Omental fat pad (tissue), 4 donors: ENCODE measurements around the gene CARD11. TPM values are rescaled to one million over a fixed set of nuclear protein-coding genes. Genes with fewer than 3 reads are reported as not detected.
"Not testable (repeated sequence)": the region's sequence is repeated elsewhere in the genome, so short reads cannot be mapped to it uniquely, and the experiment has no call there.

ENCODE experiments used
- ATAC-seq: fragments of 150-250 bp; one replicate; pipeline ENCODE4 v1.9.1; 2016; ENCODE audit warnings: mild to moderate bottlenecking, moderate library complexity; ENCODE audit not compliant: low FRiP score
- DNase-seq: peaks from one replicate; pipeline ENCODE4 v3.0.0-alpha.2; 2019; ENCODE audit warnings: low spot score
- total RNA-seq, 4 donors: library from RNA; depleted of rRNA; stranded (reverse); fragments of >200 nt; gene quantifications; one replicate each; pipeline ENCODE4 v1.1.0, GENCODE V29; 2016
- TF ChIP-seq, protein P1 (sequence below), 3 donors: fragments of 450-650 bp; IDR thresholded peaks; one replicate each; pipeline ENCODE4 v1.5.1; 2016 to 2017; ENCODE audit warnings: antibody characterized with exemption in 3 of 3, mild to moderate bottlenecking in 3 of 3, moderate library complexity in 2 of 3

CARD11 gene
- total RNA-seq, 4 donors from 2014 or later: 0.75 to 1.4 (median 1.0) TPM

DNA sequence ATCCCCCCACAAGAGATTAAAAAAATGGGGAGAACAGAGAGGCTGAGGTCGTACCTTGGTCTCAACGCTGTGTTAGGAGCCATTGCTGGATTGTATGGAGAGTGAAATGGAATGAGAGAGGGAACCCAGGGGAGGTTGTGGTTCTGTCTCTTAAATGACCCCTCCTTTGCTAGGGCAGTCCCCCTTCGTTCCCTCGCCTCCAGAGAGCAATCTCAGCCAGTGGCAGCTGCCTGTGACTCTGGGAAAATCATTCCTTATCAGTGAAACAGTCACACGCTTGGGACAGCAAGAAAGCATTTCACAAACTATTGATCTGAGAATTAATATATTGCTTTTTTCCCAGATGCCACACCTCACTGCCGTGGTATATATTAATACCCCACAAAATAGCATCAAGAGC, 12.0 kb upstream of the CARD11 start:
- no peak for DNase-seq
- no peak for ATAC-seq
- TF ChIP-seq, protein P1, sequence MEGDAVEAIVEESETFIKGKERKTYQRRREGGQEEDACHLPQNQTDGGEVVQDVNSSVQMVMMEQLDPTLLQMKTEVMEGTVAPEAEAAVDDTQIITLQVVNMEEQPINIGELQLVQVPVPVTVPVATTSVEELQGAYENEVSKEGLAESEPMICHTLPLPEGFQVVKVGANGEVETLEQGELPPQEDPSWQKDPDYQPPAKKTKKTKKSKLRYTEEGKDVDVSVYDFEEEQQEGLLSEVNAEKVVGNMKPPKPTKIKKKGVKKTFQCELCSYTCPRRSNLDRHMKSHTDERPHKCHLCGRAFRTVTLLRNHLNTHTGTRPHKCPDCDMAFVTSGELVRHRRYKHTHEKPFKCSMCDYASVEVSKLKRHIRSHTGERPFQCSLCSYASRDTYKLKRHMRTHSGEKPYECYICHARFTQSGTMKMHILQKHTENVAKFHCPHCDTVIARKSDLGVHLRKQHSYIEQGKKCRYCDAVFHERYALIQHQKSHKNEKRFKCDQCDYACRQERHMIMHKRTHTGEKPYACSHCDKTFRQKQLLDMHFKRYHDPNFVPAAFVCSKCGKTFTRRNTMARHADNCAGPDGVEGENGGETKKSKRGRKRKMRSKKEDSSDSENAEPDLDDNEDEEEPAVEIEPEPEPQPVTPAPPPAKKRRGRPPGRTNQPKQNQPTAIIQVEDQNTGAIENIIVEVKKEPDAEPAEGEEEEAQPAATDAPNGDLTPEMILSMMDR (IDR thresholded peaks at IDR 0.05): no peak

DNA sequence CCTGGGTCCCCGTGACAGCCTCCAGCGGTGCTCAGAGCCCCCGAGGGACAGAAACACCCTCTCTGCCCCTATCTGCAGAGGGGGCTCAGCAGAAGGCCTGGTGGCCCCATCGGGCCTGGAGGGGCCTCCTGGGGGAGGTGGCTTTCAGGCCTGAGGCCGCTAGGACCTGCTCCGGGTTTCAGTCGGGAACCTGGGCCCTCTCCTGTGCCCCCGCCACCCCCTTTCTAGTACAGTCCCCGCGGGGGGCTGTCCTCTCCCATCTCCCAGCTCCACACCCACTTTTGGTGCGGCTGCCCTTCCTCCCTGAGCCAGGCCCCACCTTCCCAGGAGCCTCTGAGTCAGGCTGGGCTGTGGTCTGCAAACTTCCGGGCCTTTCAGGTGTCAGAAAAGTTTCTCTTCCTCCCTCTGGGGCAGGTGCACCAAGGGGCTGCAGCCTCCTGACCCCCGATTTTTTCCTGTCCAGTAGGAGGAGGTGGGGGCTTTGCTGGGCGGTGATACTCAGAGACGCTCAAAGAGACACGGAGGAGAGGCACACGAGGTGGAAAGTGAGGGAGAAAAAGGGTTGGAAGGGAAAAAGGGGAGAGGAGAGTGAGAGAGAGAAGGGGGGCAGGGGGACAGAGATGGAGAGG, 692 bp downstream of the CARD11 start:
- ATAC-seq (no peak), DNase-seq (no peak)
- TF ChIP-seq, protein P1 (IDR thresholded peaks at IDR 0.05): no peak

DNA sequence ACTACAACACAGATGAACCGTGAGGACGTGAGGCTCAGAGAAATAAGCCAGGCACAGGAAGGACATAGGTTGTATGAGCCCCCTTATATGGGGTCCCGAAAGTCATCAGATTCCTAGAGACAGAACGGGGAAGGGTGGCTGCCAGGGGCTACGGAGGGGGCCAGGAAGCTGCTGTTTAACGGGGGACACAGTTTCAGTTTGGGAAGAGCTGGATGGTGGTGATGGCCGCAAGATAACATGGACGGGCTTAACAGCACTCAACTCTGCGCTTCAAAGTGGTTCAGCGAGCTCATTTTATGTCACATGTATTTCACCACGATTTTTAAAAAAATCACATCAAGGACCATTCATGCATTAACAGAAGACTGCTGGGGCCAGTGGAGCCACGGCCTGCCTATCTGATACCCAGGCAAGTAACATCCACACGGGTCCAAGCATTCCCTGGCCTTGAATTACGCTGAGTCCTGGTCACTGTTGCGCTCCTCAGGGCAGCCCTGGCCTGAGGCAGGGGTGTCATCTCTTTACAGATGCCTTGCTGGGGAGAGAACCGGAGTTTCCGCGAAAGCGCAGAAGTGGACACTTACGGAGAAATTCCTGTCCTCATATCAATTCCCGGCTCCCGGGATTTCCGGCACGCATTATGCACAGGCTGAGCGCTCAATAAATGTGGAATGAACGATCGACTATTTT, 1.5 kb downstream of the CARD11 start:
- no peak for ATAC-seq

DNA sequence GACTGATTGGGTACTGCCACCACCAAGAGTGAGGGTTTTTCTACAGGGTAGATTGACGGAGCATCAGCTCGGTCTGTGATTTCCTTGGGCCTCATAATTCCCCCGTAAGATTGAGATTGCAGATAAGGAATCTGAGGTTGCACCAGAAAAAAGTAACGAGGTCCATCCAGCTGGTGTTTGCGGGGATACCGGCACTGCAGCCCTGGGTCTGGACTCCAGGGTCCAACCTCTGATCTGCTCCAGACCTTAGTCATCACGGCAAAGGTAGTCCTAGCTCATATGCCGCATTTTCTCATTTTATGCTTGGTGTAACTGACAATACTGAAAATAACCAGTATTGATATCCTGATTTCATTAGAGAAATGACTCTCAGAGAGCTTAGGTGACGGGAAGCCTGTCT, 3.9 kb downstream of the CARD11 start:
- ATAC-seq (no peak), DNase-seq (no peak)
- TF ChIP-seq, protein P1 (IDR thresholded peaks at IDR 0.05): no peak

More for the DNA sequence above, 1.5 kb downstream of the CARD11 start:
- TF ChIP-seq, protein P1 (IDR thresholded peaks at IDR 0.05): no peak
- DNase-seq: no peak

DNA sequence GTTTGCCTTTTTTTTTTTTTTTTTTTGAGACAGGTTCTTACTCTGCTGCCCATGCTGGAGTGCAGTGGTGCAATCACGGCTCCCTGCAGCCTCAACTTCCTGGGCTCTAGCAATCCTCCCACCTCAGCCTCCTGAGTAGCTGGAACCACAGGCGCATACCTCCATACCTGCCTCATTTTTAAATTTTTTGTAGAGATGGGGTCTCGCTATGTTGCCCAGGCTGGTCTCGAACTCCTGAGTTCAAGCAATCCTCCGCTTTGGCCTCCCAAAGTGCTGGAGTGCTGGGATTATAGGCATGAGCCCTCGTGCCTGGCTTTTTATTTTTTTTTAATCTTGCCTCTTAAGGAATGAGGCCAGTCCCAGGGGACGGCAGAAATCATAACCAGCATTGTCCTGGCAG, 5.7 kb downstream of the CARD11 start:
- not testable (repeated sequence) for DNase-seq, ATAC-seq

DNA sequence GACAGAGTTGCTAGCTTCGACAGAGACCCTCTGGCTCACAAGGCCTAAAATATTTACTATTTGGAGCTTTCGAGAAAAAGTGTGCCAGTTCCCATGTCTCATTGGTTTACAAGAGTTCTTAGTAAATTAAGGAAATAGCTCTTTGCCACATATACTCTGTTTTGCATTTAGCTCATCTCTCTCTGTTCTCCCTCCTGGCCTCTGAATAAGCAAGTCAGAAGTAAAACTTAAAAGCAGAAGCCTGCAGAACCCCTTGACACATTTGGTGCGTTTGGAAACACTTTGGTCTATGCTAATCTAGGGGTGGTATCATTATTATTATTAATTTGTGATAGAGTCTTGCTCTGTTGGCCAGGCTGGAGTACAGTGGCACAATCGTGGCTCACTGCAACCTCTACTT, 6.4 kb downstream of the CARD11 start:
- DNase-seq (no peak), ATAC-seq (no peak)
- TF ChIP-seq, protein P1 (IDR thresholded peaks at IDR 0.05): no peak

DNA sequence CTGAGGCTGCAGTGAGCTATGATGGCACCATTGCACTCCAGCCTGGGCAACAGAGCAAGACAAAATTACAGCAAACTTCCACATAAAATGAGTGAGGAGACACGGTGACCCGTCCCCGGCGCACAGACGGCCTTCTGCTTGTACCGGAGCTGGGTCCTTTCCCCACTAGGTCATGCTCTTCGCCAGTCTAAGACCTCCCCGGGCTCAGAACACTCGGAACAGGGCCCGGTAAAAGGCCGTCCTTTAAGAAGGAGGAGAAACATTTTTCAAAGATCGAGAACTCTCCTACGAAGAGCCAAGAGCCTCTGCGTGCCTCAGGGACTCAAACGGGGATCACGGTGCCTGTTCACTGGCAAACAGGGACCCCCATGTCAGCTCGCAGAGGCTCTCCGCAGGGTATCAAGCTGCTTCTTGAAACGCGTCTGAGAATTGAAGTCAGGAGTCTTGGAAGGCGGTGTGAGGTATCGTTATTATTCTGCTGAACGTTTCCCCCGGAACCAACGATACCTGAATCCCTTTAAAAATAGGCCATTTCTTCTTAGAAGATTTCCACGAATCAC, 9.0 kb downstream of the CARD11 start:
- no peak for ATAC-seq
- no peak for DNase-seq
- TF ChIP-seq, protein P1 (IDR thresholded peaks at IDR 0.05): no peak
